Endodermal cell (in vitro differentiated cells): Measurements from ENCODE around the gene ATXN7. TPM values are rescaled to one million over a fixed set of nuclear protein-coding genes. Genes with fewer than 3 reads are reported as not detected.

Experiments used
- DNase-seq: peaks from one replicate; pipeline ENCODE4 v3.0.0-alpha.2; 2017
- H3K27ac ChIP-seq: 2 replicates; pipeline ENCODE4 v1.5.1; 2013; ENCODE audit warnings: mild to moderate bottlenecking, low read depth, low read length, moderate library complexity
- H3K27me3 ChIP-seq: 2 replicates; pipeline ENCODE4 v1.6.1; 2013; ENCODE audit warnings: mild to moderate bottlenecking, low read length, moderate library complexity; ENCODE audit not compliant: insufficient read depth, control insufficient read depth, poor library complexity, severe bottlenecking
- H3K36me3 ChIP-seq: 2 replicates; pipeline ENCODE4 v1.7.0; 2013; ENCODE audit warnings: mild to moderate bottlenecking, low read length, moderate library complexity; ENCODE audit not compliant: control insufficient read depth, insufficient read depth
- H3K4me1 ChIP-seq: one replicate; pipeline ENCODE4 v1.7.0; 2013; ENCODE audit warnings: low read length; ENCODE audit not compliant: control insufficient read depth, insufficient read depth
- H3K4me3 ChIP-seq: 2 replicates; pipeline ENCODE4 v1.5.1; 2013; ENCODE audit warnings: mild to moderate bottlenecking, low read length, moderate library complexity
- H3K9ac ChIP-seq: 2 replicates; pipeline ENCODE4 v1.6.1; 2013; ENCODE audit warnings: mild to moderate bottlenecking, low read length, moderate library complexity; ENCODE audit not compliant: poor library complexity, severe bottlenecking; ENCODE audit errors: extremely low read depth
- H3K9me3 ChIP-seq: 2 replicates; pipeline ENCODE4 v1.6.1; 2013; ENCODE audit warnings: mild to moderate bottlenecking, low read length, moderate library complexity; ENCODE audit not compliant: control insufficient read depth
- H3K27ac Mint-ChIP-seq: 2 replicates; pipeline ENCODE4 v1.8.0; 2020; ENCODE audit warnings: mixed read lengths
- H3K27me3 Mint-ChIP-seq: 2 replicates; pipeline ENCODE4 v1.8.0; 2021; ENCODE audit warnings: mild to moderate bottlenecking, mixed read lengths; ENCODE audit not compliant: insufficient read depth
- H3K36me3 Mint-ChIP-seq: 2 replicates; pipeline ENCODE4 v1.8.0; 2020; ENCODE audit warnings: low read depth, mixed read lengths
- H3K4me1 Mint-ChIP-seq: 2 replicates; pipeline ENCODE4 v1.8.0; 2020; ENCODE audit warnings: mixed read lengths
- H3K4me3 Mint-ChIP-seq: 2 replicates; pipeline ENCODE4 v1.8.0; 2020; ENCODE audit warnings: mild to moderate bottlenecking, moderate library complexity, mixed read lengths
- H3K9me3 Mint-ChIP-seq: 2 replicates; pipeline ENCODE4 v1.8.0; 2020; ENCODE audit warnings: mild to moderate bottlenecking, mixed read lengths
- CTCF ChIP-seq: fragments of 200-600 bp; sonication (generic); conservative IDR thresholded peaks from 2 replicates; pipeline ENCODE4 v1.5.0; 2021; ENCODE audit warnings: antibody characterized with exemption, mild to moderate bottlenecking
- WGBS, 2 experiments: methylation state at CpG; one replicate each; pipeline versions ENCODE4 v1.1.5 to v1.1.7; 2013; ENCODE audit warnings: missing lambda C conversion rate in 2 of 2, mixed read lengths in 1 of 2; ENCODE audit not compliant: insufficient coverage in 1 of 2, insufficient read length in 1 of 2; 5-methylcytosine and 5-hydroxymethylcytosine counted together
- total RNA-seq, 2 donors: library from RNA; stranded (reverse); fragmentation: NEBNext Ultra II Directional in 1 of 2; extraction: Animal tissue kit (Norgen Biotek cat#: 25700) in 1 of 2; gene quantifications; 2 replicates in 1 of 2; 3 replicates in 1 of 2; pipeline ENCODE4 v1.2.1, GENCODE V29; 2021

Gene ATXN7
- total RNA-seq, 2 donors from 2014 or later, result 28.1 to 28.8 TPM

GRCh38 chr3:64021922-64022321 is 158.3 kb downstream of the ATXN7 start:
- no peaks in the 10 kb centered on the region for H3K27me3 ChIP-seq
- 94 to 95% methylated on average over 3 to 6 of the region's 6 CpGs for WGBS, 2 experiments
- H3K4me1 Mint-ChIP-seq, result peaks cover 12% of the 10 kb centered on the region

GRCh38 chr3:64022451-64023186 is 159.0 kb downstream of the ATXN7 start:
- peaks cover 12% of the 10 kb centered on the region for H3K4me1 Mint-ChIP-seq
- H3K36me3 Mint-ChIP-seq, result peaks cover 35% of the 10 kb centered on the region
- no peaks in the 10 kb centered on the region for H3K4me1 ChIP-seq
- TF ChIP-seq CTCF, result no peak
- H3K27me3 ChIP-seq, result no peaks in the 10 kb centered on the region
- H3K4me3 Mint-ChIP-seq, result peak overlapping the region; percentile 85
- no peaks in the 10 kb centered on the region for H3K9me3 ChIP-seq
- peak overlapping the region; percentile 60 for H3K27ac ChIP-seq
- H3K36me3 ChIP-seq, result peaks cover 45% of the 10 kb centered on the region
- WGBS, 2 experiments, result 22 to 33% methylated on average over 12 to 24 of the region's 24 CpGs
- H3K27me3 Mint-ChIP-seq, result no peaks in the 10 kb centered on the region
- H3K9ac ChIP-seq, result peak overlapping the region; percentile 86
- no peaks in the 10 kb centered on the region for H3K9me3 Mint-ChIP-seq
- H3K4me3 ChIP-seq, result peak overlapping the region; percentile 89
- H3K27ac Mint-ChIP-seq, result peak overlapping the region; percentile 92
- DNase-seq, result peak; percentile 51

More at GRCh38 chr3:64021922-64022321, 158.3 kb downstream of the ATXN7 start:
- H3K36me3 ChIP-seq, result peaks cover 52% of the 10 kb centered on the region
- Mint-ChIP-seq H3K27me3 (no peaks in the 10 kb centered on the region), H3K9me3 (no peaks in the 10 kb centered on the region), H3K36me3 (peaks cover 40% of the 10 kb centered on the region), H3K27ac (no peak overlapping the region), H3K4me3 (peak overlapping the region; percentile 85)
- H3K9me3 ChIP-seq, result no peaks in the 10 kb centered on the region
- H3K9ac ChIP-seq, result no peak overlapping the region
- peak overlapping the region; percentile 89 for H3K4me3 ChIP-seq
- no peak for TF ChIP-seq CTCF
- DNase-seq, result no peak
- H3K27ac ChIP-seq, result no peak overlapping the region
- H3K4me1 ChIP-seq, result no peaks in the 10 kb centered on the region

- H3K27me3 ChIP-seq, result no peaks in the 10 kb centered on the region
- no peaks in the 10 kb centered on the region for H3K9me3 ChIP-seq
- H3K4me3 Mint-ChIP-seq, result peak within 1 kb of the TSS; percentile 85
- H3K4me3 ChIP-seq, result peak within 1 kb of the TSS; percentile 89
- peaks cover 12% of the 10 kb centered on the region for H3K4me1 Mint-ChIP-seq
- no peaks in the 10 kb centered on the region for H3K27me3 Mint-ChIP-seq
- 4 to 6% methylated on average over 35 to 58 of the region's 59 CpGs for WGBS, 2 experiments
- peak within 1 kb of the TSS; percentile 92 for H3K27ac Mint-ChIP-seq
- peaks cover 38% of the 10 kb centered on the region for H3K36me3 ChIP-seq
- H3K36me3 Mint-ChIP-seq, result peaks cover 28% of the 10 kb centered on the region
- H3K4me1 ChIP-seq, result no peaks in the 10 kb centered on the region
- peak; percentile 95 for DNase-seq
- H3K27ac ChIP-seq, result peak within 1 kb of the TSS; percentile 60
- H3K9me3 Mint-ChIP-seq, result no peaks in the 10 kb centered on the region
- H3K9ac ChIP-seq, result peak within 1 kb of the TSS; percentile 86
- peak; percentile 100 for TF ChIP-seq CTCF
Observed at GRCh38 chr3:64023187-64023860, 159.7 kb downstream of the ATXN7 start, which contains the start of gene PSMD6. PSMD6 (minus strand) TSS chr3:64023494; CDS start chr3:64023419, 75 bp downstream.
